Adipose tissue (tissue), 3 donors: ENCODE results near the gene CHCHD4. TPM values are rescaled to one million over a fixed set of nuclear protein-coding genes. Genes with fewer than 3 reads are reported as not detected.
A peak's percentile ranks its signal among the peaks of the same experiment; 100 is the strongest.

Experiments used
- H3K27ac ChIP-seq: one replicate; pipeline ENCODE4 v1.5.1; 2013; ENCODE audit warnings: low read depth, low read length
- WGBS, 3 donors: extraction: QIAGEN DNeasy Blood & Tissue Kit; methylation state at CpG; one replicate each; pipeline ENCODE4 v1.1.7; 2013; 5-methylcytosine and 5-hydroxymethylcytosine counted together
- polyA plus RNA-seq, 3 donors: library from polyadenylated mRNA; stranded (reverse); fragments of 200-250 nt; gene quantifications; one replicate each; pipeline ENCODE4 v1.2.3, GENCODE V29; 2013
- donor health status: healthy with polysubstance abuse.
- donor health status: Bipolar disorder and iron deficiency.
- donor health status: healthy.

CHCHD4 gene
- polyA plus RNA-seq, 3 donors: 9.7 to 16.1 (median 14.7) TPM

- H3K27ac ChIP-seq: no peak overlapping the region
- 88 to 91% (median 90%) methylated on average over 12 of the region's 12 CpGs for WGBS, 3 donors
Measured at GRCh38 chr3:14151471-14152083, 26.9 kb upstream of the CHCHD4 start.

- no peak overlapping the region for H3K27ac ChIP-seq
- WGBS, 3 donors: 94 to 97% (median 94%) methylated on average over 9 of the region's 9 CpGs
Measured at GRCh38 chr3:14150491-14151230, 26.0 kb upstream of the CHCHD4 start.

GRCh38 chr3:14150078-14150477 is 25.4 kb upstream of the CHCHD4 start:
- 93 to 98% (median 94%) methylated on average over 9 of the region's 9 CpGs for WGBS, 3 donors
- H3K27ac ChIP-seq: no peak overlapping the region

- no peak overlapping the region for H3K27ac ChIP-seq
- WGBS, 3 donors: 83 to 89% (median 87%) methylated on average over 28 of the region's 28 CpGs
Measured at GRCh38 chr3:14148041-14148985, 23.6 kb upstream of the CHCHD4 start.

- WGBS, 3 donors: 79 to 82% (median 80%) methylated on average over 12 of the region's 12 CpGs
- H3K27ac ChIP-seq: no peak overlapping the region
Measured at GRCh38 chr3:14147617-14148016, 22.9 kb upstream of the CHCHD4 start.

GRCh38 chr3:14147066-14147435 is 22.4 kb upstream of the CHCHD4 start:
- 80 to 83% (median 81%) methylated on average over 5 of the region's 5 CpGs for WGBS, 3 donors
- H3K27ac ChIP-seq: no peak overlapping the region

GRCh38 chr3:14146381-14147065 is 21.9 kb upstream of the CHCHD4 start:
- 93 to 95% (median 94%) methylated on average over 10 of the region's 10 CpGs for WGBS, 3 donors
- peak overlapping the region; percentile 34 for H3K27ac ChIP-seq

- H3K27ac ChIP-seq: peak overlapping the region; percentile 34
- WGBS, 3 donors: 79 to 91% (median 83%) methylated on average over 10 of the region's 10 CpGs
Measured at GRCh38 chr3:14145670-14146380, 21.2 kb upstream of the CHCHD4 start.

- 78 to 91% (median 89%) methylated on average over 9 of the region's 9 CpGs for WGBS, 3 donors
- peak overlapping the region; percentile 3 for H3K27ac ChIP-seq
Measured at GRCh38 chr3:14145236-14145635, 20.6 kb upstream of the CHCHD4 start.

- WGBS, 3 donors: 8 to 28% (median 8%) methylated on average over 7 of the region's 7 CpGs
Measured at GRCh38 chr3:14144423-14145075, 19.9 kb upstream of the CHCHD4 start.

GRCh38 chr3:14143271-14144225 is 18.9 kb upstream of the CHCHD4 start:
- peak overlapping the region; percentile 84 for H3K27ac ChIP-seq
- WGBS, 3 donors: 46 to 68% (median 51%) methylated on average over 7 of the region's 7 CpGs

More at GRCh38 chr3:14144423-14145075, 19.9 kb upstream of the CHCHD4 start:
- H3K27ac ChIP-seq: peak overlapping the region; percentile 84

- no peak overlapping the region for H3K27ac ChIP-seq
- 70 to 85% (median 77%) methylated on average over 8 of the region's 8 CpGs for WGBS, 3 donors
Measured at GRCh38 chr3:14142567-14143270, 18.0 kb upstream of the CHCHD4 start.

GRCh38 chr3:14141602-14142341 is 17.1 kb upstream of the CHCHD4 start:
- WGBS, 3 donors: 81 to 90% (median 84%) methylated on average over 19 of the region's 19 CpGs
- no peak overlapping the region for H3K27ac ChIP-seq

- WGBS, 3 donors: 57 to 66% (median 60%) methylated on average over 2 of the region's 2 CpGs
Measured at GRCh38 chr3:14141144-14141543, 16.5 kb upstream of the CHCHD4 start.

GRCh38 chr3:14140668-14141067 is 16.0 kb upstream of the CHCHD4 start:
- WGBS, 3 donors: 83 to 85% (median 84%) methylated on average over 2 of the region's 2 CpGs
- H3K27ac ChIP-seq: no peak overlapping the region

More at GRCh38 chr3:14141144-14141543, 16.5 kb upstream of the CHCHD4 start:
- no peak overlapping the region for H3K27ac ChIP-seq
